ENCODE measurements around the gene HEPH.

DNA sequence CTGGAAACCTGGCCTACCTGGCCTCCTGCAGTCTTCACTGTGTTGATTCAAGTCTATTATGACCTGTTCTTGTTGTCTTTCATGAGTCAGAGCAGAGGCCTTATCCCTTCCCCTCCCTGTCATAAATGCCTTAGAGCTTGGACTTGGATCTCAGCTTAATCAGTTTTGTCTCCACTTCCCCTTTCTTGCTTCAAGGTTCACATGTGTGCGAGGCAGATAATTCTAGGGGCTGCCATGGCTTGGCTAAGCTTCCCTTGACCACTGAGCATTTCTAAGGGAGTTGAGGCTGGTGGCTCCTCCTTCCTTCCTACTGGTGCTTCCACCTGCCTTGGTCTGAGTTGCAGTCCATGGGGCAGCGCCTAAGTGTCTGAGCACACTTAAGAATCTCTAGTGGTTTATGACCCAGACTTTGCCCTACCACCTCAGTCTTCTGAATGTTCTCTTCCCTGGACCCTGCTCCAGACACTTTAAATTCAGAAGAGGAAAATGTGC is 1.7 kb upstream of the HEPH start:
- TF ChIP-seq, protein P1, sequence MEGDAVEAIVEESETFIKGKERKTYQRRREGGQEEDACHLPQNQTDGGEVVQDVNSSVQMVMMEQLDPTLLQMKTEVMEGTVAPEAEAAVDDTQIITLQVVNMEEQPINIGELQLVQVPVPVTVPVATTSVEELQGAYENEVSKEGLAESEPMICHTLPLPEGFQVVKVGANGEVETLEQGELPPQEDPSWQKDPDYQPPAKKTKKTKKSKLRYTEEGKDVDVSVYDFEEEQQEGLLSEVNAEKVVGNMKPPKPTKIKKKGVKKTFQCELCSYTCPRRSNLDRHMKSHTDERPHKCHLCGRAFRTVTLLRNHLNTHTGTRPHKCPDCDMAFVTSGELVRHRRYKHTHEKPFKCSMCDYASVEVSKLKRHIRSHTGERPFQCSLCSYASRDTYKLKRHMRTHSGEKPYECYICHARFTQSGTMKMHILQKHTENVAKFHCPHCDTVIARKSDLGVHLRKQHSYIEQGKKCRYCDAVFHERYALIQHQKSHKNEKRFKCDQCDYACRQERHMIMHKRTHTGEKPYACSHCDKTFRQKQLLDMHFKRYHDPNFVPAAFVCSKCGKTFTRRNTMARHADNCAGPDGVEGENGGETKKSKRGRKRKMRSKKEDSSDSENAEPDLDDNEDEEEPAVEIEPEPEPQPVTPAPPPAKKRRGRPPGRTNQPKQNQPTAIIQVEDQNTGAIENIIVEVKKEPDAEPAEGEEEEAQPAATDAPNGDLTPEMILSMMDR (IDR thresholded peaks at IDR 0.05) = no peak
- TF ChIP-seq POLR2A (IDR thresholded peaks at IDR 0.05) = no peak

Measured in uterus (tissue), 2 donors.